Pons (tissue), 1 donor: ENCODE measurements around the gene KCNQ5.
"Not testable (repeated sequence)": the region's sequence is repeated elsewhere in the genome, so short reads cannot be mapped to it uniquely, and the experiment has no call there.

ENCODE experiments used
- DNase-seq: peaks from one replicate; pipeline ENCODE4 v3.0.0-alpha.2; 2016; ENCODE audit warnings: low spot score

The KCNQ5 gene

GRCh38 chr6:72621291-72622093 lies at the start of gene KCNQ5:
Gene KCNQ5 (plus strand): TSS chr6:72622064.
- DNase-seq, result no peak

GRCh38 chr6:72579865-72580264 lies 42.0 kb upstream of the KCNQ5 start:
- DNase-seq, result no peak

- peak; percentile 77 for DNase-seq
Observed at GRCh38 chr6:72580281-72580940, 41.5 kb upstream of the KCNQ5 start.

GRCh38 chr6:72580950-72581349 lies 40.9 kb upstream of the KCNQ5 start:
- not testable (repeated sequence) for DNase-seq

- no peak for DNase-seq
Observed at GRCh38 chr6:72588155-72588554, 33.7 kb upstream of the KCNQ5 start.

- DNase-seq, result no peak
Observed at GRCh38 chr6:72589096-72589495, 32.8 kb upstream of the KCNQ5 start.

- no peak for DNase-seq
Observed at GRCh38 chr6:72595812-72596211, 26.1 kb upstream of the KCNQ5 start.

GRCh38 chr6:72616406-72617015 lies 5.4 kb upstream of the KCNQ5 start:
- peak; percentile 36 for DNase-seq

- DNase-seq, result no peak
Observed at GRCh38 chr6:72617721-72618120, 4.1 kb upstream of the KCNQ5 start.

GRCh38 chr6:72619883-72620696 lies 1.8 kb upstream of the KCNQ5 start:
- DNase-seq, result peak; percentile 79

GRCh38 chr6:72620871-72621290 lies 983 bp upstream of the KCNQ5 start:
- no peak for DNase-seq

- DNase-seq, result no peak
Observed at GRCh38 chr6:72622094-72622940, 453 bp downstream of the KCNQ5 start.

GRCh38 chr6:72623808-72624207 lies 1.9 kb downstream of the KCNQ5 start:
- no peak for DNase-seq

GRCh38 chr6:72624557-72625160 lies 2.8 kb downstream of the KCNQ5 start:
- DNase-seq, result no peak

- DNase-seq, result no peak
Observed at GRCh38 chr6:72626126-72626525, 4.3 kb downstream of the KCNQ5 start.

GRCh38 chr6:72627539-72627938 lies 5.7 kb downstream of the KCNQ5 start:
- no peak for DNase-seq

GRCh38 chr6:72631480-72631879 lies 9.6 kb downstream of the KCNQ5 start:
- no peak for DNase-seq

GRCh38 chr6:72635636-72636035 lies 13.8 kb downstream of the KCNQ5 start:
- DNase-seq, result no peak

- no peak for DNase-seq
Observed at GRCh38 chr6:72636215-72636614, 14.4 kb downstream of the KCNQ5 start.

- DNase-seq, result no peak
Observed at GRCh38 chr6:72636786-72637185, 14.9 kb downstream of the KCNQ5 start.
